Suprapubic skin (tissue), 4 donors: ENCODE results near the gene STIM1. TPM values are rescaled to one million over a fixed set of nuclear protein-coding genes. Genes with fewer than 3 reads are reported as not detected.
A peak's percentile ranks its signal among the peaks of the same experiment; 100 is the strongest.

Source experiments
- DNase-seq, 2 donors: peaks; one replicate each; pipeline ENCODE4 v3.0.0-alpha.2; 2019; ENCODE audit warnings: low spot score in 2 of 2
- H3K27ac ChIP-seq: fragments of 200-600 bp; sonication (generic); one replicate; pipeline ENCODE4 v1.5.1; 2019
- H3K27me3 ChIP-seq: fragments of 200-600 bp; sonication (generic); one replicate; pipeline ENCODE4 v1.5.1; 2019
- H3K36me3 ChIP-seq: fragments of 200-600 bp; sonication (generic); one replicate; pipeline ENCODE4 v1.5.1; 2019
- H3K4me1 ChIP-seq: fragments of 200-600 bp; sonication (generic); one replicate; pipeline ENCODE4 v1.5.1; 2019
- H3K4me3 ChIP-seq: fragments of 200-600 bp; sonication (generic); one replicate; pipeline ENCODE4 v1.5.1; 2019; ENCODE audit warnings: mild to moderate bottlenecking
- H3K9me3 ChIP-seq: fragments of 200-600 bp; sonication (generic); one replicate; pipeline ENCODE4 v1.5.1; 2019
- EP300 ChIP-seq: sonication (generic); formaldehyde crosslinking; IDR thresholded peaks from one replicate; pipeline ENCODE4 v1.6.1; 2017; ENCODE audit warnings: antibody characterized with exemption
- POLR2A ChIP-seq, 2 donors: fragments of 450-650 bp; IDR thresholded peaks; one replicate each; pipeline ENCODE4 v1.6.1; 2017; ENCODE audit warnings: antibody characterized with exemption in 2 of 2, mild to moderate bottlenecking in 2 of 2, moderate library complexity in 2 of 2
- POLR2AphosphoS5 ChIP-seq, 3 donors: sonication (generic); formaldehyde crosslinking; IDR thresholded peaks; one replicate each; pipeline ENCODE4 v1.6.1; 2017; ENCODE audit warnings: antibody characterized with exemption in 3 of 3
- WGBS: methylation state at CpG from one replicate; pipeline ENCODE4 v1.1.5; 2018; 5-methylcytosine and 5-hydroxymethylcytosine counted together
- total RNA-seq, 4 donors: library from RNA; depleted of rRNA; stranded (reverse); fragments of >200 nt; gene quantifications; one replicate each; pipeline ENCODE4 v1.1.0, GENCODE V29; 2016
- TF ChIP-seq, protein P1 (sequence below), 2 donors: fragments of 200-600 bp in 1 of 2; fragments of 450-650 bp in 1 of 2; sonication (generic) in 1 of 2; IDR thresholded peaks; one replicate each; pipeline ENCODE4 v1.5.1; 2016 to 2019; ENCODE audit warnings: antibody characterized with exemption in 2 of 2, mild to moderate bottlenecking in 1 of 2, moderate library complexity in 1 of 2

STIM1 gene
- total RNA-seq, 4 donors from 2014 or later, result 58.4 to 70.2 (median 60.9) TPM

DNA sequence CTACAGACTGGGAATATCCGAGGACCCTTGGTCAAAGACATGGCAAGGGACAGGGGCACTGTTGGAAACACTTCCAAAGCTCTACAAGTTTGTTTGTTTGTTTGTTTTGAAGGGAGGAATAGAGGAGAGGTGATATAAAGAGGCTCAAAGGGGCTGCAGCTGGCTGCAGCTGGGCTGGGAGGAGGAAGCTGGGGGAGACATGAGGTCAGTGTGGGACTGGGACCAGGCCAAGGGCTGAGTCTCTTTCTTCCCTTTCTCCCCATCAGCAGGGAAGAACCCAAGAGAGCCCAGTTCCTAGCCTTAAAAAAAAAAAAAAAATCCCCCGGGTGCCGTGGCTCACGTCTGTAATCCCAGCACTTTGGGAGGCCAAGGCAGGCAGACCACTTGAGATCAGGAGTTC is 19.7 kb upstream of the STIM1 start:
- Histone ChIP-seq H3K27ac (no peak overlapping the region), H3K4me3 (no peak overlapping the region), H3K36me3 (peaks cover 4% of the 10 kb centered on the region), H3K27me3 (no peaks in the 10 kb centered on the region), H3K4me1 (peaks cover 85% of the 10 kb centered on the region), H3K9me3 (no peaks in the 10 kb centered on the region)
- DNase-seq, result no peak
- WGBS, result 80% methylated on average over 4 of the region's 4 CpGs
- TF ChIP-seq, protein P1, sequence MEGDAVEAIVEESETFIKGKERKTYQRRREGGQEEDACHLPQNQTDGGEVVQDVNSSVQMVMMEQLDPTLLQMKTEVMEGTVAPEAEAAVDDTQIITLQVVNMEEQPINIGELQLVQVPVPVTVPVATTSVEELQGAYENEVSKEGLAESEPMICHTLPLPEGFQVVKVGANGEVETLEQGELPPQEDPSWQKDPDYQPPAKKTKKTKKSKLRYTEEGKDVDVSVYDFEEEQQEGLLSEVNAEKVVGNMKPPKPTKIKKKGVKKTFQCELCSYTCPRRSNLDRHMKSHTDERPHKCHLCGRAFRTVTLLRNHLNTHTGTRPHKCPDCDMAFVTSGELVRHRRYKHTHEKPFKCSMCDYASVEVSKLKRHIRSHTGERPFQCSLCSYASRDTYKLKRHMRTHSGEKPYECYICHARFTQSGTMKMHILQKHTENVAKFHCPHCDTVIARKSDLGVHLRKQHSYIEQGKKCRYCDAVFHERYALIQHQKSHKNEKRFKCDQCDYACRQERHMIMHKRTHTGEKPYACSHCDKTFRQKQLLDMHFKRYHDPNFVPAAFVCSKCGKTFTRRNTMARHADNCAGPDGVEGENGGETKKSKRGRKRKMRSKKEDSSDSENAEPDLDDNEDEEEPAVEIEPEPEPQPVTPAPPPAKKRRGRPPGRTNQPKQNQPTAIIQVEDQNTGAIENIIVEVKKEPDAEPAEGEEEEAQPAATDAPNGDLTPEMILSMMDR (IDR thresholded peaks at IDR 0.05), result no peak
- no peak for TF ChIP-seq POLR2A (IDR thresholded peaks at IDR 0.05)
- TF ChIP-seq POLR2AphosphoS5 (IDR thresholded peaks at IDR 0.05), result no peak
- no peak for TF ChIP-seq EP300

DNA sequence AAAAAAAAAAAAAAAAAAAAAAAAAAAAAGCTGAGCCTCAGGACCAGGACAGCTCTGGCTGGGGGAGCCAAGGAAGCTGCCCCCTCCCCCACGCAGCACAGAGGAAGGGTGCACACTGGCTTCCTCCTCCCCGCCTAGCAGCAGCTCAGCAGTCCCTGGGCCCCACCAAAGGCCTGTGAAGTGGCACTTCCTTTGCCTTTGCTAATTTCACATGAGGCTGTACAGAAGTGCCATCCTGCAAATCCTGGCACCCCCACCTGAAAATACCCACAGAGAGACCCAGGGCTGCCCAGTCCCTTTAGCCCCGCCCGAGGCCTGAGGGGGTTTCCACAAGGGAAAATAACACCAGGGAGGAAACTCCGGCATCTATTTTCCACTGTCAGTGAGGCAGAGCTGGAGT is 18.6 kb upstream of the STIM1 start:
- Histone ChIP-seq H3K4me1 (peaks cover 86% of the 10 kb centered on the region), H3K27ac (no peak overlapping the region), H3K4me3 (peak overlapping the region; percentile 8), H3K9me3 (no peaks in the 10 kb centered on the region), H3K27me3 (no peaks in the 10 kb centered on the region), H3K36me3 (peaks cover 4% of the 10 kb centered on the region)
- TF ChIP-seq POLR2AphosphoS5 (IDR thresholded peaks at IDR 0.05), result no peak
- TF ChIP-seq POLR2A (IDR thresholded peaks at IDR 0.05), result no peak
- TF ChIP-seq, protein P1 (IDR thresholded peaks at IDR 0.05), result no peak
- no peak for TF ChIP-seq EP300
- no peak for DNase-seq
- WGBS, result 81% methylated on average over 4 of the region's 5 CpGs

DNA sequence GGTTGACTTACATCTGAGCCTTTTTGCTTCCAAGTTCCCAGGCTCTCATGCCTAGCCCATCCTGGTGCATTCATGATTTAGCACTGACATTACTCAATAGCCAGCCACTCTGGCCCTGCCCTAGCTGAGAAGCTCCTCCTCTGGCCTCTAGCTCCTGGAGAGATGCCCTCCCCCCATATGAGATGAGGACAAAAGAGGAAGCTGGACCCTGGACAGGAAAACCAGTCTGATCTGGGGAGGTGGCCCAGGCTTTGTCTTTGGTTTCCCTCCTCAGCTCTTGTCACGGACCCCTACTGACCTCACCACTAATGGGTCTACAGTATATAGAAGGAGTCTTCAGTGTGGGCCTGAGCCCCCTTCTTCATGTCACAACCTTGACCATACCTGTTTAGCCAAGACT is 17.7 kb upstream of the STIM1 start:
- TF ChIP-seq, protein P1 (IDR thresholded peaks at IDR 0.05), result no peak
- TF ChIP-seq EP300 (no peak), POLR2AphosphoS5 (IDR thresholded peaks at IDR 0.05) (no peak), POLR2A (IDR thresholded peaks at IDR 0.05) (no peak)
- H3K27ac ChIP-seq, result peak overlapping the region; percentile 14
- no peaks in the 10 kb centered on the region for H3K27me3 ChIP-seq
- DNase-seq, result peak in 1 of 2 donors; percentile 78
- peak overlapping the region; percentile 8 for H3K4me3 ChIP-seq
- no peaks in the 10 kb centered on the region for H3K9me3 ChIP-seq
- peaks cover 79% of the 10 kb centered on the region for H3K4me1 ChIP-seq
- 71% methylated on average over 1 of the region's 1 CpG for WGBS
- H3K36me3 ChIP-seq, result peaks cover 4% of the 10 kb centered on the region

DNA sequence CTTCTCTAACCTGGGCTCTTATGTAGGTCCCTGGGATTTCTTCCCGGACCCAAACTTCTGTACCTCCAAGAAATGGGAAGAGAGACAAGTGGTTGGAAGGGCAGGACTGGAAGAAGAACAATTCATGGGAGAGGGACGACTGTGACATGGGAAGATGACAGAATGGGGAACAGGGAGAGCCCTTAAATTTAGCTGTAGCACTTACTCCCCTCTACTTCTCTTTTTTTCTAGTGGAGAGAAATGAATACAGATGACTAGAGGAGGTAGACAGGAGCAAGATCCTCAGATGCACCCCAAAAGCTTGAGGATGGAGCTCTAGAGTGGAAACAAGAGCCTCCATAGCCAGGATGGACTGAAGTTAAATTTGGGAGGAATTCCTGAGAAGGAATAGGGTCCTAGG is 17.0 kb upstream of the STIM1 start:
- H3K27me3 ChIP-seq, result no peaks in the 10 kb centered on the region
- DNase-seq, result no peak
- WGBS, result 71% methylated on average over 2 of the region's 2 CpGs
- TF ChIP-seq POLR2AphosphoS5 (IDR thresholded peaks at IDR 0.05), result no peak
- TF ChIP-seq EP300, result no peak
- TF ChIP-seq POLR2A (IDR thresholded peaks at IDR 0.05), result no peak
- TF ChIP-seq, protein P1 (IDR thresholded peaks at IDR 0.05), result no peak
- no peaks in the 10 kb centered on the region for H3K9me3 ChIP-seq
- H3K4me1 ChIP-seq, result peaks cover 72% of the 10 kb centered on the region
- peak overlapping the region; percentile 94 for H3K4me3 ChIP-seq
- H3K27ac ChIP-seq, result no peak overlapping the region
- peaks cover 4% of the 10 kb centered on the region for H3K36me3 ChIP-seq

DNA sequence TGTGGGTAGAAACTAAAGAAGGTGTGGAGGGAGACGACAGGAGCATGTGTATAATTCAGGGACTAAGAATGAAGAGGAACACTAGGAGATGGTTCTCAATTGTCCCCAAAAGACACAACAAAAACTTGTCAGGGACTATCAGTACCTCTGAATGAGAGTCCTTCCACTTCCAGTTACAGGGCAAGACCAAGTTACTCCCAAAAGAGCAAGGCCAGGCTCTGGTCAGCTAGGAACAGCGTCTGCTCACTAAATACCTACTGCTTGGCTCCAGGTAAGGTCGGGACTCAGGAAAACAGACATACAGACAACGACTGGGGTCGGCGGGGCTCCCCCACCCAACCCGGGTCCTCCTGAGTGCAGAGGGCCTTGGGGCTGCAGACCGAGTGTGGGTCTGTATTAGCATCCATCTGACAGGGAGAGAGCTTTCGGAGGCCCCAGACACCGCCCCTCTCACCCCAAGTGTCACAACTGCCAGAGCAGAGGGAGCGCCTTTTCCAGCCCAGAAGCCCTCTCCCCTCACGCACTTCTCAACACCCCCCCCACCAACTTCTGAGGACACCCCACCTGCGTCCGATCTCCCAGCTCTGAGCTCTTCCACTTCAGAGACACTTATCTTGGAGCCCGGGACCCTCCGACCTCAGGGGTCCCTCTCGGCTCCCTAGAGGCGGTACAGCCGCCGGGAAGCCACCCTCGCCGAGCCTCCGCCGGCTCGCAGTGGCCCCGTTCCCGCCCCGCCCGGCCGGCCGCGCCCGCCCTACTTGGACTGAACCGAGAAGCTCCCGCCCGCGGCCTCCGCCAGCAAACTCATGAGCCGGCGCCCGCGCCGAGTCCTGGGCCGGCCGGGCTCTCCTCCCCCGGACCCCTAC is 15.2 kb upstream of the STIM1 start:
- H3K4me1 ChIP-seq, result peaks cover 55% of the 10 kb centered on the region
- peak overlapping the region; percentile 94 for H3K4me3 ChIP-seq
- peak; percentile 84 to 86 for DNase-seq

More for the DNA sequence above, 15.2 kb upstream of the STIM1 start:
- Histone ChIP-seq H3K36me3 (peaks cover 4% of the 10 kb centered on the region), H3K27me3 (no peaks in the 10 kb centered on the region), H3K27ac (peak overlapping the region; percentile 99), H3K9me3 (no peaks in the 10 kb centered on the region)
- TF ChIP-seq POLR2A (IDR thresholded peaks at IDR 0.05), result no peak
- 5% methylated on average over 3 of the region's 46 CpGs for WGBS
